PC-3 (cell line): ENCODE measurements around the gene LCORL. TPM values are rescaled to one million over a fixed set of nuclear protein-coding genes. Genes with fewer than 3 reads are reported as not detected.
A peak's percentile ranks its signal among the peaks of the same experiment; 100 is the strongest.

Experiments
- ATAC-seq: fragments of 200-7000 bp; cut with Tn5 transposase; 2 replicates; pipeline ENCODE4 v1.9.1; 2020; ENCODE audit warnings: mild to moderate bottlenecking, moderate library complexity
- BruUV-seq: library from RNA; stranded (reverse); fragments of 400-500 nt; replicated peaks from 2 replicates; lab custom pipeline; 2021; lab: Mats Ljungman, UMichigan
- CTCF ChIA-PET: fragments of 300-600 bp; sonication (Branson Sonifier 250); formaldehyde crosslinking; loops from one replicate; lab custom pipeline; 2022; ENCODE audit warnings: antibody characterized with exemption; lab: Charles Lee
- POLR2A ChIA-PET: fragments of 300-600 bp; sonication (Branson Sonifier 250); formaldehyde crosslinking; loops from one replicate; lab custom pipeline; 2022; ENCODE audit warnings: antibody characterized with exemption; ENCODE audit not compliant: unreplicated experiment; lab: Charles Lee
- DNase-seq: peaks from one replicate; pipeline ENCODE4 v3.0.0-alpha.2; 2015
- H2AFZ ChIP-seq: fragments of 300-600 bp; sonication (generic); 2 replicates; pipeline ENCODE4 v1.6.0; 2016; ENCODE audit warnings: antibody characterized with exemption, low read length
- H3F3A ChIP-seq: fragments of 300-600 bp; sonication (generic); one replicate; pipeline ENCODE4 v1.6.0; 2017; ENCODE audit warnings: antibody characterized with exemption, low read length, control low read depth, mild to moderate bottlenecking; ENCODE audit not compliant: unreplicated experiment
- H3K27ac ChIP-seq: fragments of 300-600 bp; sonication (generic); 2 replicates; pipeline ENCODE4 v1.5.1; 2016; ENCODE audit warnings: mild to moderate bottlenecking, low read length
- H3K27me3 ChIP-seq: fragments of 300-600 bp; sonication (generic); 2 replicates; pipeline ENCODE4 v1.6.1; 2016; ENCODE audit warnings: low read length, mixed read lengths
- H3K36me3 ChIP-seq: fragments of 300-600 bp; sonication (generic); 2 replicates; pipeline ENCODE4 v1.6.1; 2016; ENCODE audit warnings: low read depth, mixed run types, low read length, mixed read lengths
- H3K4me1 ChIP-seq: fragments of 300-600 bp; sonication (generic); 2 replicates; pipeline ENCODE4 v1.5.1; 2016; ENCODE audit warnings: low read length; ENCODE audit not compliant: insufficient read depth
- H3K4me2 ChIP-seq: fragments of 300-600 bp; sonication (generic); 2 replicates; pipeline ENCODE4 v1.6.0; 2016; ENCODE audit warnings: low read length
- H3K4me3 ChIP-seq: fragments of 300-600 bp; sonication (generic); 2 replicates; pipeline ENCODE4 v1.5.1; 2016; ENCODE audit warnings: mild to moderate bottlenecking, low read length, mixed read lengths
- H3K79me2 ChIP-seq: fragments of 300-600 bp; sonication (generic); 2 replicates; pipeline ENCODE4 v1.6.1; 2017; ENCODE audit warnings: low read length, mixed read lengths
- H3K9ac ChIP-seq: fragments of 300-600 bp; sonication (generic); 2 replicates; pipeline ENCODE4 v1.6.0; 2016; ENCODE audit warnings: mild to moderate bottlenecking, low read length
- H3K9me2 ChIP-seq: fragments of 300-600 bp; sonication (generic); replicated peaks from 2 replicates; pipeline ENCODE4 v1.6.1; 2016; ENCODE audit warnings: mixed run types, low read length, mixed read lengths
- H3K9me3 ChIP-seq: fragments of 300-600 bp; sonication (generic); 2 replicates; pipeline ENCODE4 v1.6.1; 2016; ENCODE audit warnings: low read length, mixed read lengths
- H4K20me1 ChIP-seq: fragments of 300-600 bp; sonication (generic); 2 replicates; pipeline ENCODE4 v1.6.1; 2016; ENCODE audit warnings: low read length, mixed read lengths
- CTCF ChIP-seq: fragments of 300-600 bp; sonication (generic); conservative IDR thresholded peaks from 2 replicates; pipeline ENCODE4 v1.5.1; 2017; ENCODE audit warnings: antibody characterized with exemption, low read depth, mild to moderate bottlenecking, low read length
- EZH2 ChIP-seq: fragments of 300-600 bp; sonication (generic); IDR thresholded peaks from one replicate; pipeline ENCODE4 v1.6.1; 2017; ENCODE audit warnings: antibody characterized with exemption, mild to moderate bottlenecking, low read length; ENCODE audit not compliant: unreplicated experiment
- EZH2phosphoT487 ChIP-seq: fragments of 300-600 bp; sonication (generic); IDR thresholded peaks from 2 replicates; pipeline ENCODE4 v1.6.1; 2018; ENCODE audit warnings: mild to moderate bottlenecking, antibody characterized with exemption, low read length, borderline replicate concordance
- intact Hi-C: fragments of 100-400 bp; cut with micrococcal nuclease; formaldehyde crosslinking; loops from 2 replicates; pipeline ENCODE4 v1.9.0; 2023
- total RNA-seq: library from RNA; depleted of rRNA; stranded (reverse); fragments of >200 nt; gene quantifications from 2 replicates; pipeline ENCODE4 v1.2.3, GENCODE V29; 2014

The LCORL gene
- total RNA-seq, 1 experiment from 2014 or later = 2.9 TPM

GRCh38 chr4:17807446-17807845, 214.1 kb downstream of the LCORL start:
- H3K9me3 ChIP-seq = no peaks in the 10 kb centered on the region
- TF ChIP-seq CTCF (no peak), EZH2phosphoT487 (no peak), EZH2 (no peak)
- H4K20me1 ChIP-seq = peaks cover 27% of the 10 kb centered on the region; the same call in 1 of the 2 replicates
- DNase-seq = no peak
- ChIA-PET CTCF (no interaction called here), POLR2A (no interaction called here)
- H2AFZ ChIP-seq = no peak overlapping the region
- H3K27ac ChIP-seq = no peak overlapping the region
- H3K4me3 ChIP-seq = peak overlapping the region; percentile 99
- peak overlapping the region; percentile 89 for H3K4me2 ChIP-seq
- H3K36me3 ChIP-seq = peaks cover 32% of the 10 kb centered on the region
- no peak overlapping the region for H3K9ac ChIP-seq
- no peaks in the 10 kb centered on the region for H3F3A ChIP-seq
- peaks cover 89% of the 10 kb centered on the region for H3K79me2 ChIP-seq
- H3K4me1 ChIP-seq = peaks cover 16% of the 10 kb centered on the region
- intact Hi-C loops = loop anchor here (5.0 kb wide), 1 partner anchor 195 kb away; the partner anchor contains the start of gene MED28
- no peak for ATAC-seq
- no peaks in the 10 kb centered on the region for H3K27me3 ChIP-seq
- no TSS peak for BruUV-seq
- no peaks in the 10 kb centered on the region for H3K9me2 ChIP-seq

- no peak for TF ChIP-seq CTCF
- TF ChIP-seq EZH2phosphoT487 = no peak
- no peak for TF ChIP-seq EZH2
- no peaks in the 10 kb centered on the region for H3K27me3 ChIP-seq
- no peak overlapping the region for H3K4me2 ChIP-seq
- H2AFZ ChIP-seq = no peak overlapping the region
- intact Hi-C loops = loop anchor here (5.0 kb wide), 1 partner anchor 193 kb away; the partner anchor contains the start of gene MED28
- no peaks in the 10 kb centered on the region for H3K9me3 ChIP-seq
- peaks cover 72% of the 10 kb centered on the region for H3K79me2 ChIP-seq
- CTCF ChIA-PET = no interaction called here
- H3K27ac ChIP-seq = no peak overlapping the region
- ATAC-seq = no peak
- H3K4me1 ChIP-seq = peaks cover 15% of the 10 kb centered on the region
- H3K9ac ChIP-seq = no peak overlapping the region
- POLR2A ChIA-PET = no interaction called here
- DNase-seq = no peak
- no peaks in the 10 kb centered on the region for H3F3A ChIP-seq
- no peak overlapping the region for H3K4me3 ChIP-seq
- BruUV-seq = no TSS peak
- H4K20me1 ChIP-seq = peaks cover 27% of the 10 kb centered on the region; the same call in 1 of the 2 replicates
- H3K9me2 ChIP-seq = no peaks in the 10 kb centered on the region
- peaks cover 37% of the 10 kb centered on the region for H3K36me3 ChIP-seq
Observed at GRCh38 chr4:17805580-17806155, 215.9 kb downstream of the LCORL start.

- intact Hi-C loops = no loop called here
- TF ChIP-seq EZH2 (no peak), EZH2phosphoT487 (no peak)
- Histone ChIP-seq H3K4me3 (no peak overlapping the region), H3K4me1 (peaks cover 17% of the 10 kb centered on the region), H3K9me2 (no peaks in the 10 kb centered on the region), H3K36me3 (peaks cover 7% of the 10 kb centered on the region; the same call in 1 of the 2 replicates), H3K9me3 (no peaks in the 10 kb centered on the region), H3K27me3 (no peaks in the 10 kb centered on the region), H2AFZ (no peak overlapping the region), H3F3A (no peaks in the 10 kb centered on the region), H3K4me2 (no peak overlapping the region), H4K20me1 (no peaks in the 10 kb centered on the region), H3K79me2 (no peaks in the 10 kb centered on the region), H3K27ac (no peak overlapping the region), H3K9ac (no peak overlapping the region)
- POLR2A ChIA-PET = no interaction called here
- BruUV-seq = no TSS peak
- ATAC-seq (no peak), DNase-seq (no peak)
- CTCF ChIA-PET = no interaction called here
Observed at GRCh38 chr4:17797808-17798207, 223.7 kb downstream of the LCORL start.
